HepG2 (cell line): Measurements from ENCODE around the gene ZDHHC18. TPM values are rescaled to one million over a fixed set of nuclear protein-coding genes. Genes with fewer than 3 reads are reported as not detected.
A peak's percentile ranks its signal among the peaks of the same experiment; 100 is the strongest.

Experiments used
- FLYWCH1 ChIP-seq: sonication (generic); formaldehyde crosslinking; IDR thresholded peaks from 2 replicates; pipeline ENCODE4 v1.8.1; 2023; ENCODE audit warnings: mild to moderate bottlenecking, missing genetic modification reagents
- HMG20A ChIP-seq: IDR thresholded peaks from 2 replicates; pipeline ENCODE4 v1.6.1; 2016; ENCODE audit warnings: borderline replicate concordance
- LCORL ChIP-seq, 2 experiments: fragments of 450-650 bp in 1 of 2; sonication (generic) in 1 of 2; formaldehyde crosslinking in 1 of 2; IDR thresholded peaks; 2 replicates each; pipeline versions ENCODE4 v1.5.0 to v1.6.1; 2017 to 2020; ENCODE audit warnings: antibody characterized with exemption in 1 of 2, missing genetic modification reagents in 1 of 2
- MXI1 ChIP-seq: IDR thresholded peaks from 3 replicates; pipeline ENCODE4 v1.6.1; 2012; ENCODE audit warnings: low read depth, low read length, inconsistent platforms, borderline replicate concordance
- NFKB2 ChIP-seq: sonication (generic); formaldehyde crosslinking; IDR thresholded peaks from 2 replicates; pipeline ENCODE4 v1.4.0; 2020; ENCODE audit warnings: missing genetic modification reagents, borderline replicate concordance
- PBX2 ChIP-seq: IDR thresholded peaks from 2 replicates; pipeline ENCODE4 v1.6.1; 2016; ENCODE audit warnings: control low read depth
- PHF21A ChIP-seq: sonication (generic); formaldehyde crosslinking; IDR thresholded peaks from 2 replicates; pipeline ENCODE4 v1.5.0; 2020; ENCODE audit warnings: mild to moderate bottlenecking, missing genetic modification reagents
- SOX13 ChIP-seq, 3 experiments: fragments of 450-650 bp in 1 of 3; sonication (generic) in 1 of 3; formaldehyde crosslinking in 1 of 3; IDR thresholded peaks in 2 of 3; conservative IDR thresholded peaks in 1 of 3; 2 replicates each; pipeline versions ENCODE4 v1.5.0 to v1.6.1; 2016 to 2020; ENCODE audit warnings: antibody characterized with exemption in 1 of 3, mild to moderate bottlenecking in 1 of 3, missing compliant biosample characterization in 1 of 3, missing genetic modification reagents in 1 of 3, moderate library complexity in 1 of 3
- SRSF9 ChIP-seq: fragments of 200-400 bp; formaldehyde crosslinking; IDR thresholded peaks from 2 replicates; pipeline ENCODE4 v1.6.1; 2018; ENCODE audit warnings: borderline replicate concordance, mild to moderate bottlenecking, low read depth, low read length; ENCODE audit not compliant: insufficient read depth, poor library complexity, severe bottlenecking
- THAP11 ChIP-seq: IDR thresholded peaks from 2 replicates; pipeline ENCODE4 v1.6.1; 2016; ENCODE audit warnings: missing biosample characterization, missing genetic modification reagents
- ZBTB8A ChIP-seq: sonication (generic); formaldehyde crosslinking; IDR thresholded peaks from 2 replicates; pipeline ENCODE4 v1.4.0; 2020; ENCODE audit warnings: mild to moderate bottlenecking, low read depth, missing genetic modification reagents, borderline replicate concordance
- ZFP36L2 ChIP-seq: sonication (generic); formaldehyde crosslinking; IDR thresholded peaks from 2 replicates; pipeline ENCODE4 v1.4.0; 2020; ENCODE audit warnings: missing genetic modification reagents
- ZNF430 ChIP-seq: sonication (generic); formaldehyde crosslinking; IDR thresholded peaks from 2 replicates; pipeline ENCODE4 v1.9.0; 2021; ENCODE audit warnings: mild to moderate bottlenecking, missing genetic modification reagents
- ZNF496 ChIP-seq: sonication (generic); formaldehyde crosslinking; IDR thresholded peaks from 2 replicates; pipeline ENCODE4 v1.8.1; 2023; ENCODE audit warnings: mild to moderate bottlenecking, moderate library complexity, missing genetic modification reagents; ENCODE audit not compliant: insufficient replicate concordance
- ZNF629 ChIP-seq: sonication (generic); formaldehyde crosslinking; conservative IDR thresholded peaks from 2 replicates; pipeline ENCODE4 v1.5.0; 2020; ENCODE audit warnings: missing genetic modification reagents
- ZNF761 ChIP-seq: sonication (generic); formaldehyde crosslinking; conservative IDR thresholded peaks from 2 replicates; pipeline ENCODE4 v1.4.0; 2020; ENCODE audit warnings: mild to moderate bottlenecking, missing genetic modification reagents
- polyA plus RNA-seq, 8 experiments: library from polyadenylated mRNA; depleted of rRNA in 3 of 8; stranded (reverse) in 7 of 8; unstranded in 1 of 8; fragments of >200 nt; fragmentation: Illumina TruSeq in 4 of 8; extraction: Trizol in 4 of 8; gene quantifications; 2 replicates each; pipeline versions ENCODE4 v1.2.1 to v1.2.3, GENCODE V29; 2011 to 2016; ENCODE audit warnings: low read depth in 4 of 8, missing spikeins in 1 of 8, mixed read lengths in 1 of 8; ENCODE audit not compliant: insufficient read depth in 1 of 8
- total RNA-seq, 5 experiments: library from RNA; depleted of rRNA; stranded (reverse); fragments of >200 nt; fragmentation: Illumina TruSeq; extraction: Trizol; gene quantifications; 2 replicates each; pipeline ENCODE4 v1.2.3, GENCODE V29; 2016; ENCODE audit warnings: low read depth in 1 of 5
- TF ChIP-seq, protein P1 (sequence below): sonication (generic); formaldehyde crosslinking; IDR thresholded peaks from 2 replicates; pipeline ENCODE4 v1.4.0; 2020; ENCODE audit warnings: mild to moderate bottlenecking, missing genetic modification reagents
- TF ChIP-seq, protein P2 (sequence below): sonication (generic); formaldehyde crosslinking; IDR thresholded peaks from 2 replicates; pipeline ENCODE4 v1.5.0; 2020; ENCODE audit warnings: missing genetic modification reagents

Gene ZDHHC18
- total and polyA plus RNA-seq, 2 of the 13 experiments (the other 11 are each of a cell fraction or from before 2014, with no cell fraction given), result 13.2 to 35.3 TPM

DNA sequence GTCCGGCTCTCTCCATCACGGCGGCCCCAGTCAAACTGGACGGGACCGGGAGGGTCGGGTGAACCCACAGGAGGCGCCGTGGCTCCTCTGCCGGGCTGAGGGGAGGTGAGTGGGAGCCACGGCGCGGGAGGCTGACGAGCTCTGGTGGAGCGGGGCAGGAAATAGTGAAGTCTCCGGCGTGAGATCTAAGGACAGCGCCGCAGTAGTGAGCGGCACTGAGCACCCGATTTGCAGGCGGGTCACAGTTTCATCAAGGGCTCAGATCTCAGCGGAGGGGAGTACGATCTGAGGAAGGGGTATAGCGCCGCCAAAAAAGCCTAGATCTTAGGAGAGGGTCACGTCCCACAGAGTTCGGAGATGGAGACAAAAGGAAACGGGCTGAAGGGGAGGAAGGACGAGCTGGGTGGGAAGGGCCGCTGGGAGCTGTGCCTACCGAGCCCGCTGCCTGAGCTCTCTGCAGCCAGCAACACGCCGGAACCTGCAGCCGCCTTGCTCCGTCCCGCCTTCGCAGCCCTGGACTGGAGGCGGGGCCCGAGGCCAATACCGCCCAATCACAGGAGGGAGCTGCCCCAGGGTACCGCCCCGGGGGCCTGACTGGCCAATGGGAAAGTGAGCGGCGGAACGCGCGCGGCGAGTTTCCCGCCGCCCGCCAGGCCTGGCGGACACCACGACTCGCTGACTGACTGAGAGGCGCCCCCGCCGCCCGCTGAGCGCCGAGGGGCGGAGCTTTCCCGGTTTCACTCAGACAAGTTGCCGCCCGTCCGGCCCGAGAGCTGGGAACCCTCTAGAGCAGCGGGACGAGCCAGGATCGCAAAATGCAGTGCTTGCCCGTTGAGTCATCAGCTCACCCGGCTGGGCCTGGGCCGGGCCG, 38.4 kb downstream of the ZDHHC18 start (continued):
- peak; percentile 47 for TF ChIP-seq ZNF430 (CRISPR knock-in tag)
- no peak for TF ChIP-seq NFKB2
- peak; percentile 66 for TF ChIP-seq PBX2
- TF ChIP-seq HMG20A (CRISPR knock-in tag), result no peak
- TF ChIP-seq MXI1, result peak; percentile 80; the same call in 1 of the 3 replicates
- peak; percentile 61; the same call in 1 of the 2 replicates for TF ChIP-seq PHF21A
- no peak for TF ChIP-seq SRSF9
- TF ChIP-seq, protein P1, sequence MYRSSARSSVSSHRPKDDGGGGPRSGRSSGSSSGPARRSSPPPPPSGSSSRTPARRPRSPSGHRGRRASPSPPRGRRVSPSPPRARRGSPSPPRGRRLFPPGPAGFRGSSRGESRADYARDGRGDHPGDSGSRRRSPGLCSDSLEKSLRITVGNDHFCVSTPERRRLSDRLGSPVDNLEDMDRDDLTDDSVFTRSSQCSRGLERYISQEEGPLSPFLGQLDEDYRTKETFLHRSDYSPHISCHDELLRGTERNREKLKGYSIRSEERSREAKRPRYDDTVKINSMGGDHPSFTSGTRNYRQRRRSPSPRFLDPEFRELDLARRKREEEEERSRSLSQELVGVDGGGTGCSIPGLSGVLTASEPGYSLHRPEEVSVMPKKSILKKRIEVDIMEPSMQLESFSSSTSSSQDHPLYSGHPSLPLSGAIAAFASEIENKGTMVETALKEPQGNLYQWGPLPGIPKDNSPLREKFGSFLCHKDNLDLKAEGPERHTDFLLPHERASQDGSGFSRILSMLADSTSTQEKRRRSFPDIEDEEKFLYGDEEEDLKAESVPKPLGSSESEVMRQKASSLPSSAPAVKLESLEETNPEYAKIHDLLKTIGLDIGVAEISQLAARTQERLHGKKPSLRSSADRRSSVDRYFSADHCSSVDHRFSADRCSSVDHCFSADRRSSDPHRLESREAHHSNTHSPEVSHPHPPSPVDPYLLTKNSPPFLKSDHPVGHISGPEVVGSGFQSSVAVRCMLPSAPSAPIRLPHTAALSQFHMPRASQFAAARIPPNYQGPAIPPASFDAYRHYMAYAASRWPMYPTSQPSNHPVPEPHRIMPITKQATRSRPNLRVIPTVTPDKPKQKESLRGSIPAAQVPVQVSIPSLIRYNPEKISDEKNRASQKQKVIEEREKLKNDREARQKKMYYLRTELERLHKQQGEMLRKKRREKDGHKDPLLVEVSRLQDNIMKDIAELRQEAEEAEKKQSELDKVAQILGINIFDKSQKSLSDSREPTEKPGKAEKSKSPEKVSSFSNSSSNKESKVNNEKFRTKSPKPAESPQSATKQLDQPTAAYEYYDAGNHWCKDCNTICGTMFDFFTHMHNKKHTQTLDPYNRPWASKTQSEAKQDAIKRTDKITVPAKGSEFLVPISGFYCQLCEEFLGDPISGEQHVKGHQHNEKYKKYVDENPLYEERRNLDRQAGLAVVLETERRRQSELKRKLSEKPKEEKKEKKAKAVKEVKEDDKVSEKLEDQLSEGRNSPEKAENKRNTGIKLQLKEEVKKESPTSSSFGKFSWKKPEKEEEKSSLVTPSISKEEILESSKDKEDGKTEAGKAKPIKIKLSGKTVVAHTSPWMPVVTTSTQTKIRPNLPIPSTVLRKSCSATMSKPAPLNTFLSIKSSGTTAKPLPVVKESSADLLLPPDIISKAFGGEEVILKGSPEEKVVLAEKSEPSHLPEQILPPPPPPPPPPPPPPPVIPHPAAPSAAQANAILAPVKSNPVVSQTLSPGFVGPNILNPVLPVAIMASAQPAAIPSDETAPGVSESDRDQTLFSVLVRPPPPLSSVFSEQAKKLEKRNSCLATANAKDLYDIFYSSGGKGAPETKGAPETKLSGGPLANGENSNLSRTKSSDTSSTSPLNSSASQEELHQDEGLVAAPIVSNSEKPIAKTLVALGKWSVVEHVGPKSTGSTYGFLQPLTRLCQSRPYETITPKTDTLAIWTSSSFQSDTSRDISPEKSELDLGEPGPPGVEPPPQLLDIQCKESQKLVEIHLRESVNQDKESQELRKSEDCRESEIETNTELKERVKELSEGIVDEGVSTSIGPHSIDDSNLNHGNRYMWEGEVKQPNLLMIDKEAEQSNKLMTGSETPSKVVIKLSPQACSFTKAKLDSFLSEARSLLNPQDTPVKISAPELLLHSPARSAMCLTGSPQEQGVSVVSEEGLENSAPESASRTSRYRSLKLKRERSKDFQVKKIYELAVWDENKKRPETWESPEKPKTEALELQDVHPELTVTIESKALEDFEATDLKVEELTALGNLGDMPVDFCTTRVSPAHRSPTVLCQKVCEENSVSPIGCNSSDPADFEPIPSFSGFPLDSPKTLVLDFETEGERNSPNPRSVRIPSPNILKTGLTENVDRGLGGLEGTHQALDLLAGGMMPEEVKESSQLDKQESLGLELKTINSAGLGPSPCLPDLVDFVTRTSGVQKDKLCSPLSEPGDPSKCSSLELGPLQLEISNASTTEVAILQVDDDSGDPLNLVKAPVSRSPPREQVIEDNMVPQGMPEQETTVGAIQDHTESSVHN (CRISPR knock-in tag), result no peak
- TF ChIP-seq, protein P2, sequence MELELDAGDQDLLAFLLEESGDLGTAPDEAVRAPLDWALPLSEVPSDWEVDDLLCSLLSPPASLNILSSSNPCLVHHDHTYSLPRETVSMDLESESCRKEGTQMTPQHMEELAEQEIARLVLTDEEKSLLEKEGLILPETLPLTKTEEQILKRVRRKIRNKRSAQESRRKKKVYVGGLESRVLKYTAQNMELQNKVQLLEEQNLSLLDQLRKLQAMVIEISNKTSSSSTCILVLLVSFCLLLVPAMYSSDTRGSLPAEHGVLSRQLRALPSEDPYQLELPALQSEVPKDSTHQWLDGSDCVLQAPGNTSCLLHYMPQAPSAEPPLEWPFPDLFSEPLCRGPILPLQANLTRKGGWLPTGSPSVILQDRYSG (CRISPR knock-in tag), result no peak
- no peak for TF ChIP-seq FLYWCH1 (CRISPR knock-in tag)
- no peak for TF ChIP-seq ZBTB8A (CRISPR knock-in tag)
- peak; percentile 58; the same call in 1 of the 2 replicates for TF ChIP-seq THAP11 (CRISPR knock-in tag)
- no peak for TF ChIP-seq LCORL (IDR thresholded peaks at IDR 0.05)
- no peak for TF ChIP-seq LCORL (CRISPR knock-in tag; IDR thresholded peaks at IDR 0.05)
- no peak for TF ChIP-seq ZFP36L2
- TF ChIP-seq ZNF761 (CRISPR knock-in tag), result no peak
- no peak for TF ChIP-seq SOX13 (IDR thresholded peaks at IDR 0.05)
- TF ChIP-seq SOX13 (CRISPR knock-in tag; conservative IDR thresholded peaks at IDR 0.05 in 1 of 2, IDR thresholded peaks at IDR 0.05 in 1 of 2), result no peak; a peak in 1 of 4 replicates
- no peak for TF ChIP-seq ZNF629
- TF ChIP-seq ZNF496, result no peak
